Smooth muscle cell (in vitro differentiated cells): ENCODE measurements around the gene KIF2C. TPM values are rescaled to one million over a fixed set of nuclear protein-coding genes. Genes with fewer than 3 reads are reported as not detected.

ENCODE experiments used
- DNase-seq: peaks from one replicate; lab custom pipeline; 2025; ENCODE audit not compliant: unreplicated experiment; lab: John Stamatoyannopoulos, UW
- H2AFZ ChIP-seq: fragments of 200-600 bp; sonication (generic); 2 replicates; pipeline ENCODE4 v1.6.0; 2016; ENCODE audit warnings: antibody characterized with exemption, low read depth, mild to moderate bottlenecking
- H3F3A ChIP-seq: fragments of 200-600 bp; sonication (generic); 2 replicates; pipeline ENCODE4 v1.6.0; 2017; ENCODE audit warnings: antibody characterized with exemption, low read depth
- H3K27ac ChIP-seq: fragments of 200-600 bp; sonication (generic); 2 replicates; pipeline ENCODE4 v1.5.1; 2016; ENCODE audit warnings: low read depth, mild to moderate bottlenecking
- H3K27me3 ChIP-seq: fragments of 200-600 bp; sonication (generic); 2 replicates; pipeline ENCODE4 v1.6.1; 2016; ENCODE audit warnings: low read depth, mild to moderate bottlenecking
- H3K36me3 ChIP-seq: fragments of 200-600 bp; sonication (generic); 2 replicates; pipeline ENCODE4 v1.5.1; 2016; ENCODE audit warnings: low read depth
- H3K4me1 ChIP-seq: fragments of 200-600 bp; sonication (generic); 2 replicates; pipeline ENCODE4 v1.5.1; 2016; ENCODE audit warnings: low read depth
- H3K4me2 ChIP-seq: fragments of 200-600 bp; sonication (generic); 2 replicates; pipeline ENCODE4 v1.6.0; 2016; ENCODE audit warnings: mild to moderate bottlenecking
- H3K4me3 ChIP-seq: fragments of 200-600 bp; sonication (generic); 2 replicates; pipeline ENCODE4 v1.5.1; 2016; ENCODE audit warnings: mild to moderate bottlenecking
- H3K79me2 ChIP-seq: fragments of 200-600 bp; sonication (generic); 2 replicates; pipeline ENCODE4 v1.6.0; 2016; ENCODE audit warnings: low read depth, mild to moderate bottlenecking
- H3K9ac ChIP-seq: fragments of 200-600 bp; sonication (generic); 2 replicates; pipeline ENCODE4 v1.6.0; 2016; ENCODE audit warnings: low read depth
- H3K9me3 ChIP-seq: fragments of 200-600 bp; sonication (generic); replicated peaks from 2 replicates; pipeline ENCODE4 v1.5.1; 2016; ENCODE audit warnings: low read depth
- H4K20me1 ChIP-seq: fragments of 200-600 bp; sonication (generic); 2 replicates; pipeline ENCODE4 v1.6.0; 2016; ENCODE audit warnings: low read depth
- WGBS: methylation state at CpG from one replicate; pipeline ENCODE4 v1.1.7; 2016; ENCODE audit warnings: low lambda C conversion rate; 5-methylcytosine and 5-hydroxymethylcytosine counted together
- polyA plus RNA-seq: library from polyadenylated mRNA; unstranded; fragments of >200 nt; fragmentation: Nextera tagmentation; extraction: Ambion mirVana; gene quantifications from 2 replicates; pipeline ENCODE4 v1.2.1, GENCODE V29; 2016
- total RNA-seq: library from RNA; depleted of rRNA; stranded (reverse); fragments of >200 nt; gene quantifications from 2 replicates; pipeline ENCODE4 v1.2.3, GENCODE V29; 2014
- TF ChIP-seq, protein P1 (sequence below): fragments of 200-600 bp; sonication (generic); IDR thresholded peaks from 2 replicates; pipeline ENCODE4 v1.5.1; 2017; ENCODE audit warnings: borderline replicate concordance, mild to moderate bottlenecking, antibody characterized with exemption; ENCODE audit not compliant: insufficient read depth, poor library complexity, severe bottlenecking

KIF2C gene
- total and polyA plus RNA-seq, 2 experiments from 2014 or later, result 5.7 to 8.5 TPM

DNA sequence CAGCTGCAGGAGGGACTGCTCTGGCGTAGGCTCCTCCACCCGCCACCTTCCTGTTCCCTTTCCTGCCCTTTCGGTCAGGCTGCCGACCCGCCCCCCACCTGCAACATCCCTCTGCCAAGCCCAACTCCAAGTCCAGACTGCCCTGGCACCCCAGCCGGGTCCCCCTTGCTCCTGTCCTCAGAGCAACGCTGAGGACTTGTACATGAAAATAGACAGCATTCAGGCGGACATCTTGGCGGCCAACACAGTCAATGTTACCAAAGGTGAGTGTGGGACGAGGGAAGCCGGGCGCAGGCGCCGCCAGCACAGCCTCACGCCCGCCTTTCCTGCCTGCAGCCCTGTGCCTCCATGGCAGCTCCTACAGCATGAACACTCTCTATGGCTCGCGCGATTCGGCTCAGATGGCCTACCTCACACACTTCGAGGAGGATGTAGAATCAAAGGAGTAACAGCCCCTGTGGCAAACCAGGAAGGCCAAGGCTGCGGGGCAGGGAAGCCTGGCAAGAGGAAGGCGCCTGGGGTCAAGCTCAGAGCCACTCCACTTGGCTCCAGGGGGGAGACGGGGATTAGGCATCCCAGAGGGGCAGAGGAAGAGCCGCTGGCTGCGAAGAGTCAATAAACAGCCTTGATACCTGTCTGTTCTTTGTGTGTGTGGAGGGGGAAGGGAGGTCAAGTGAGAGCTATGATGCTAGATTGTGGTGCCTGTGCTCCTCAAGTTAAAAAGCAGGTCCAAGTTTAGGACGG, 14.5 kb upstream of the KIF2C start:
- Histone ChIP-seq H3K4me2 (no peak overlapping the region), H3K36me3 (no peaks in the 10 kb centered on the region), H3K27me3 (no peaks in the 10 kb centered on the region), H2AFZ (no peak overlapping the region), H3K9me3 (no peaks in the 10 kb centered on the region), H3K79me2 (no peaks in the 10 kb centered on the region), H3K4me1 (no peaks in the 10 kb centered on the region), H3K9ac (no peak overlapping the region), H3K4me3 (no peak overlapping the region), H3K27ac (no peak overlapping the region), H4K20me1 (no peaks in the 10 kb centered on the region), H3F3A (peaks cover 11% of the 10 kb centered on the region)
- DNase-seq, result no peak
- TF ChIP-seq, protein P1, sequence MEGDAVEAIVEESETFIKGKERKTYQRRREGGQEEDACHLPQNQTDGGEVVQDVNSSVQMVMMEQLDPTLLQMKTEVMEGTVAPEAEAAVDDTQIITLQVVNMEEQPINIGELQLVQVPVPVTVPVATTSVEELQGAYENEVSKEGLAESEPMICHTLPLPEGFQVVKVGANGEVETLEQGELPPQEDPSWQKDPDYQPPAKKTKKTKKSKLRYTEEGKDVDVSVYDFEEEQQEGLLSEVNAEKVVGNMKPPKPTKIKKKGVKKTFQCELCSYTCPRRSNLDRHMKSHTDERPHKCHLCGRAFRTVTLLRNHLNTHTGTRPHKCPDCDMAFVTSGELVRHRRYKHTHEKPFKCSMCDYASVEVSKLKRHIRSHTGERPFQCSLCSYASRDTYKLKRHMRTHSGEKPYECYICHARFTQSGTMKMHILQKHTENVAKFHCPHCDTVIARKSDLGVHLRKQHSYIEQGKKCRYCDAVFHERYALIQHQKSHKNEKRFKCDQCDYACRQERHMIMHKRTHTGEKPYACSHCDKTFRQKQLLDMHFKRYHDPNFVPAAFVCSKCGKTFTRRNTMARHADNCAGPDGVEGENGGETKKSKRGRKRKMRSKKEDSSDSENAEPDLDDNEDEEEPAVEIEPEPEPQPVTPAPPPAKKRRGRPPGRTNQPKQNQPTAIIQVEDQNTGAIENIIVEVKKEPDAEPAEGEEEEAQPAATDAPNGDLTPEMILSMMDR, result no peak
- 96% methylated on average over 27 of the region's 27 CpGs for WGBS

DNA sequence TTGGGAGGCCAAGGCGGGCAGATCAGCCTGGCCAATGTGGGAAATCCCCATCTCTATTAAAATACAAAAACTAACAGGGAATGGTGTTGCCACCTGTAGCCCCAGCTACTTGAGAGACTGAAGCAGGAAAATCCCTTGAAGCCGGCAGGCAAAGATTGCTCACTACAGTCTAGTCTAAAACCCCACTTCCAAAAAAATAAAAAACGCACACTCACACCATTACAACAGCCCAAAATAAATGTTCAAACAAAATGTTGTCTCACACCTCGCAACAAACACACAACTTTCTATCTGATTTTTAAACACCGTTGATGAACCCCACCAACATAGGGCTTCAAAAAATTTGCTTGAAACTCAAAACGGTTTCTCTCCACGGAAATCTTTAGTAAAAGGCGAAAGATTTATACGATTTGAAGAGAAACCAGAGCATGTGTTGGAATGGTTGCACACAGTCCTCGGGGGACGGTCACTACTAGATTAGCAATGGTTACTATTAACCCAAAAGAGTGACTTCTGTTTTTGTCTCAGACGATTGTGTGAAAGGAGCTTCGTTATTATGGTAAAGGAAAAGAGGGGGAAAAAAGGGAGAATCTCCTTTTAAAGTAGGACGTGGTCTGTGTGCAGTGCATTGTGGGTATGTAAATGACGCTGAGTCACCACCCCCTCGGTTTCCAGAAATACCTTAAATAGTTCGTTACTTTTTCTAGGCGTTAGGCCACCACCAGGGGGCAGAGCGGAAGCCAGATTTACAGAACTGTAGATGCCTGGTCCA, 8.7 kb upstream of the KIF2C start, which contains the start of gene RNU5D-1:
Gene RNU5D-1 (minus strand): TSS at position 430 of the 772 bp plus-strand sequence.
- no peaks in the 10 kb centered on the region for H3K27me3 ChIP-seq
- H3K4me2 ChIP-seq, result peak within 1 kb of the TSS; percentile 73
- H3K27ac ChIP-seq, result peak within 1 kb of the TSS; percentile 97
- H3K4me1 ChIP-seq, result no peaks in the 10 kb centered on the region
- H3F3A ChIP-seq, result peaks cover 13% of the 10 kb centered on the region
- 3% methylated on average over 19 of the region's 19 CpGs for WGBS
- H4K20me1 ChIP-seq, result no peaks in the 10 kb centered on the region
- H3K9me3 ChIP-seq, result no peaks in the 10 kb centered on the region
- H2AFZ ChIP-seq, result peak within 1 kb of the TSS; percentile 79
- peak; percentile 75 for DNase-seq
- H3K79me2 ChIP-seq, result no peaks in the 10 kb centered on the region
- TF ChIP-seq, protein P1, result peak; percentile 89
- H3K36me3 ChIP-seq, result no peaks in the 10 kb centered on the region
- peak within 1 kb of the TSS; percentile 91 for H3K9ac ChIP-seq
- peak within 1 kb of the TSS; percentile 35 for H3K4me3 ChIP-seq

DNA sequence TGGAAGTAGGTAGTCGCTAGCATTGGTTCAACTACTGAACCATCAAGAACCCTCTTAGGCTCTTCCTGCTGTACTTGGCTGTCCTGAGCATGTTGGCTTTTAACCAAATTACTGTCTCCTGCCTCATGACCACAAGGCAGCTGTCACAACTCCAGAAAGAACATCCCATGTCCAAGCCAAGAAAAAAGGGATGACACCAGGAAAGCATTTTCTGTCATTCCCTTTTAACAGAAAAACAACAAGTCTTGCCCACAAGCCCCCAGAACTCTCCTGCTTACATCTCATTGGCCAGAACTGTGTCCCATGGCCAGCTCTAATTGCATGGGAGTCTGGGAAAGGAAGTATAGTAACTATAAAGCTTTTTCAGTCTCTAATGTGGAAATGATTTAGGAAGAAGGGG, 6.3 kb upstream of the KIF2C start:
- Histone ChIP-seq H3K4me1 (no peaks in the 10 kb centered on the region), H2AFZ (no peak overlapping the region), H3K27me3 (no peaks in the 10 kb centered on the region), H3K4me3 (no peak overlapping the region), H4K20me1 (no peaks in the 10 kb centered on the region), H3K9me3 (no peaks in the 10 kb centered on the region), H3K36me3 (no peaks in the 10 kb centered on the region), H3F3A (peaks cover 13% of the 10 kb centered on the region), H3K79me2 (no peaks in the 10 kb centered on the region), H3K9ac (no peak overlapping the region), H3K4me2 (no peak overlapping the region), H3K27ac (no peak overlapping the region)
- no peak for DNase-seq
- TF ChIP-seq, protein P1, result no peak
- WGBS, result 79% methylated on average over 1 of the region's 1 CpG
